ENCODE results near the gene STPG2.

- no peak for TF ChIP-seq CTCF (IDR thresholded peaks at IDR 0.05; ENCODE audit: low read depth, low read length)
- TF ChIP-seq EZH2phosphoT487 (IDR thresholded peaks at IDR 0.05; ENCODE audit: low read depth): no peak
Observed at GRCh38 chr4:98126141-98126540, 17.1 kb downstream of the STPG2 start.

Data from OCI-LY3 (cell line).